RWPE2 (cell line): ENCODE data around the gene VEGFA.

Source experiments
- ATAC-seq: fragments of 200-7000 bp; cut with Tn5 transposase; 3 replicates; pipeline ENCODE4 v1.9.1; 2021; ENCODE audit warnings: low read depth
- DNase-seq: peaks from one replicate; pipeline ENCODE4 v3.0.0-alpha.2; 2020; ENCODE audit warnings: low spot score
- H3K27ac ChIP-seq: fragments of 450-650 bp; 2 replicates; pipeline ENCODE4 v1.5.1; 2017; ENCODE audit warnings: mild to moderate bottlenecking; ENCODE audit not compliant: poor library complexity, severe bottlenecking
- H3K27me3 ChIP-seq: fragments of 250-450 bp; sonication (Bioruptor Pico); 2 replicates; pipeline ENCODE4 v1.5.1; 2021; ENCODE audit warnings: mild to moderate bottlenecking, moderate library complexity; ENCODE audit not compliant: insufficient read depth, poor library complexity, severe bottlenecking
- H3K36me3 ChIP-seq: fragments of 250-450 bp; sonication (Bioruptor Pico); 2 replicates; pipeline ENCODE4 v1.5.1; 2020; ENCODE audit warnings: low read depth, mild to moderate bottlenecking, moderate library complexity
- H3K4me1 ChIP-seq: fragments of 250-450 bp; sonication (Bioruptor Pico); 2 replicates; pipeline ENCODE4 v1.5.1; 2021; ENCODE audit warnings: mild to moderate bottlenecking, moderate library complexity; ENCODE audit not compliant: insufficient read depth, poor library complexity, severe bottlenecking
- H3K4me3 ChIP-seq: fragments of 250-450 bp; sonication (Bioruptor Pico); 2 replicates; pipeline ENCODE4 v1.5.1; 2021; ENCODE audit warnings: mild to moderate bottlenecking, moderate library complexity; ENCODE audit not compliant: severe bottlenecking
- H3K9me3 ChIP-seq: fragments of 250-450 bp; sonication (Bioruptor Pico); 2 replicates; pipeline ENCODE4 v1.5.1; 2021; ENCODE audit warnings: mild to moderate bottlenecking, moderate library complexity; ENCODE audit not compliant: severe bottlenecking
- CTCF ChIP-seq: fragments of 450-650 bp; IDR thresholded peaks from one replicate; pipeline ENCODE4 v1.5.1; 2017; ENCODE audit warnings: mild to moderate bottlenecking, moderate library complexity; ENCODE audit not compliant: poor library complexity, severe bottlenecking

Gene VEGFA

DNA sequence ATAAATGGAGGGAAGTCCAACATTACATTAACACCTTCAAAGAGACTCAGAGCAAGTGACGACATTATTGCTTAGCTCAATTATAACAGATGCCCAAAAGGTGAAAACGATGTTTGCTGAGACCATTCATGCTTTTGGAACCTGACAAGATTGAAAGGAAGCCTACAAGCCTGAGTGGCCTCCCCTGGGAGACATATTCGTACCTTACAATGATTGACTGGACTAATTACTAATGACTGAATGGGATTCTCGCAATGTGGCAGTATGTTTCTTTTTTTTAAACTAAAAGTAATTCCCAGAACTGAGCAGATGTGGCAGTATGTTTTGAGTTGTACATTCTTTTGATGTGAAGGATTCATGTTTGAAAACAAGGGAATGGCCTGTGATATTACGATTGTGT is 49.9 kb downstream of the VEGFA start:
- DNase-seq, result no peak

GRCh38 chr6:43820486-43820885 is 50.5 kb downstream of the VEGFA start:
- Histone ChIP-seq H3K4me3 (no peak overlapping the region), H3K27ac (no peak overlapping the region), H3K4me1 (no peaks in the 10 kb centered on the region), H3K9me3 (no peaks in the 10 kb centered on the region), H3K27me3 (no peaks in the 10 kb centered on the region), H3K36me3 (no peaks in the 10 kb centered on the region)
- TF ChIP-seq CTCF, result no peak
- DNase-seq (no peak), ATAC-seq (no peak)

More for the DNA sequence above, 49.9 kb downstream of the VEGFA start:
- Histone ChIP-seq H3K4me1 (no peaks in the 10 kb centered on the region), H3K4me3 (no peak overlapping the region), H3K27me3 (no peaks in the 10 kb centered on the region), H3K27ac (no peak overlapping the region), H3K9me3 (no peaks in the 10 kb centered on the region), H3K36me3 (no peaks in the 10 kb centered on the region)
- no peak for TF ChIP-seq CTCF
- no peak for ATAC-seq

DNA sequence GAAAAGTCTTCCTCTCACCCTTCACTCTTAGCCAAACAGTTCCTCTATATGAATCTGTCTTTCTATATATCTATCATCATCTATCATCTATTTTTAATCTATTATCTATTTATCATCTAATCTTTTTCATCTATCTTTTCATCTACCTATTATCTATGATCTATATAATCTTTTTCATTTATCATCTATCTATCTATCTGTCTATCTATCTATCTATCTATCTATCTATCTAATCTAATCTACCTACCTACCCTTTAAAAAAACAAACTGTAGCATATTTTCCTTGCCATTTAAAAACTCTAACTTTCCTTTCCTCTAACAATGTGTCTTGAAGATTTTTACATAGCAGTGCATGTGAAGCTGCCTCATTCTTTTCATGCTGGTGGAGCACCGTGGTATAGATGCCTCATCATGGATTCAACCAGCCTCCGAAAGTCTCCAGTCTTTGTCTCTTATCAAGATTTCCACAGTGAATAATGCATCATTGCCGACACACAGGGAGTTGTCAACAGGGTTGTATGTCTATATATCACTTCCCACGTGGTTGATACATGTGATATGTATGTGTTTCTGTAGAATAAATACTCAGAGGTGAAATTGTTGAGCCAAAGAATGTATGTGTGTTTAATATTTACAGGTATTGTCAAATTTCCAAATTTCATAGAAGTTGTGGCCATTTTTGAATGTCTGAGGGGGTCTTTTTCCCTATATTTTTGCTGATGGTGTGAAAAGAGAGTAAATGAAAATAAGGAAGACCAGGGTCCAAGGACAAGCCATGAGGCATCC is 51.3 kb downstream of the VEGFA start:
- Histone ChIP-seq H3K27me3 (no peaks in the 10 kb centered on the region), H3K4me1 (no peaks in the 10 kb centered on the region), H3K27ac (no peak overlapping the region), H3K36me3 (no peaks in the 10 kb centered on the region), H3K4me3 (no peak overlapping the region), H3K9me3 (no peaks in the 10 kb centered on the region)
- no peak for TF ChIP-seq CTCF
- no peak for DNase-seq
- no peak for ATAC-seq

GRCh38 chr6:43823390-43823789 is 53.4 kb downstream of the VEGFA start:
- no peak for TF ChIP-seq CTCF
- ATAC-seq, result no peak
- no peaks in the 10 kb centered on the region for H3K27me3 ChIP-seq
- DNase-seq, result no peak
- no peaks in the 10 kb centered on the region for H3K36me3 ChIP-seq
- no peaks in the 10 kb centered on the region for H3K4me1 ChIP-seq
- no peak overlapping the region for H3K4me3 ChIP-seq
- H3K27ac ChIP-seq, result no peak overlapping the region
- H3K9me3 ChIP-seq, result no peaks in the 10 kb centered on the region
